Measurements from ENCODE around the gene CASP7.
"Not testable (repeated sequence)": the region's sequence is repeated elsewhere in the genome, so short reads cannot be mapped to it uniquely, and the experiment has no call there.

The CASP7 gene

GRCh38 chr10:113679463-113680189, at the start of gene CASP7:
Gene CASP7, plus strand, starts transcription at chr10:113679912. Its CDS starts 17,582 bp downstream, at chr10:113697494.
- DNase-seq (ENCODE audit: low read depth): peak; percentile 69

GRCh38 chr10:113630929-113631533, 48.7 kb upstream of the CASP7 start:
- no peak for DNase-seq (ENCODE audit: low read depth)

GRCh38 chr10:113631684-113632367, 47.9 kb upstream of the CASP7 start:
- no peak for DNase-seq (ENCODE audit: low read depth)

GRCh38 chr10:113639966-113640365, 39.7 kb upstream of the CASP7 start:
- DNase-seq (ENCODE audit: low read depth): no peak

GRCh38 chr10:113641702-113642101, 38.0 kb upstream of the CASP7 start:
- no peak for DNase-seq (ENCODE audit: low read depth)

GRCh38 chr10:113643183-113643582, 36.5 kb upstream of the CASP7 start:
- DNase-seq (ENCODE audit: low read depth): no peak

GRCh38 chr10:113644185-113645120, 35.3 kb upstream of the CASP7 start:
- DNase-seq (ENCODE audit: low read depth): no peak

GRCh38 chr10:113646336-113647201, 33.1 kb upstream of the CASP7 start:
- no peak for DNase-seq (ENCODE audit: low read depth)

GRCh38 chr10:113647812-113648211, 31.9 kb upstream of the CASP7 start:
- DNase-seq (ENCODE audit: low read depth): no peak

GRCh38 chr10:113648478-113648877, 31.2 kb upstream of the CASP7 start:
- DNase-seq (ENCODE audit: low read depth): no peak

GRCh38 chr10:113650172-113650571, 29.5 kb upstream of the CASP7 start:
- DNase-seq (ENCODE audit: low read depth): no peak

- DNase-seq (ENCODE audit: low read depth): no peak
These were observed 28.7 kb upstream of the CASP7 start for GRCh38 chr10:113651021-113651420.

- no peak for DNase-seq (ENCODE audit: low read depth)
These were observed 27.8 kb upstream of the CASP7 start for GRCh38 chr10:113651898-113652297.

GRCh38 chr10:113652456-113652855, 27.3 kb upstream of the CASP7 start:
- not testable (repeated sequence) for DNase-seq (ENCODE audit: low read depth)

GRCh38 chr10:113656896-113657295, 22.8 kb upstream of the CASP7 start:
- no peak for DNase-seq (ENCODE audit: low read depth)

GRCh38 chr10:113657544-113657943, 22.2 kb upstream of the CASP7 start:
- DNase-seq (ENCODE audit: low read depth): no peak

GRCh38 chr10:113661332-113661731, 18.4 kb upstream of the CASP7 start:
- DNase-seq (ENCODE audit: low read depth): no peak

GRCh38 chr10:113663142-113663541, 16.6 kb upstream of the CASP7 start:
- DNase-seq (ENCODE audit: low read depth): no peak

- DNase-seq (ENCODE audit: low read depth): no peak
These were observed 15.8 kb upstream of the CASP7 start, which contains the start of gene NRAP for GRCh38 chr10:113663908-113664307. Gene NRAP, minus strand, starts transcription at chr10:113664041. Its CDS starts 159 bp downstream, at chr10:113663882.

GRCh38 chr10:113665352-113665751, 14.4 kb upstream of the CASP7 start:
- DNase-seq (ENCODE audit: low read depth): no peak

- peak; percentile 60 for DNase-seq (ENCODE audit: low read depth)
These were observed 13.8 kb upstream of the CASP7 start for GRCh38 chr10:113665806-113666354.
